HG03045 (cell line): Measurements from ENCODE around the gene ALKAL2.

Experiments used
- ATAC-seq: cut with Tn5 transposase; IDR thresholded peaks from one replicate; pipeline ENCODE4 v1.9.1; 2021; ENCODE audit warnings: mild to moderate bottlenecking, moderate library complexity; ENCODE audit not compliant: unreplicated experiment

The ALKAL2 gene

GRCh38 chr2:274503-274902 lies 13.4 kb downstream of the ALKAL2 start:
- no peak for ATAC-seq

- no peak for ATAC-seq
Observed at GRCh38 chr2:273333-273732, 14.6 kb downstream of the ALKAL2 start.

GRCh38 chr2:271917-272316 lies 16.0 kb downstream of the ALKAL2 start:
- ATAC-seq: no peak

- no peak for ATAC-seq
Observed at GRCh38 chr2:270861-271260, 17.0 kb downstream of the ALKAL2 start.

GRCh38 chr2:269356-270030 lies 18.4 kb downstream of the ALKAL2 start:
- no peak for ATAC-seq

GRCh38 chr2:268323-268722 lies 19.6 kb downstream of the ALKAL2 start:
- no peak for ATAC-seq

- peak; percentile 86 for ATAC-seq
Observed at GRCh38 chr2:264493-265468, 23.1 kb downstream of the ALKAL2 start, which contains the start of gene ACP1. ACP1 (plus strand) TSS chr2:264947; CDS start chr2:264965, 18 bp downstream.

GRCh38 chr2:263774-264492 lies 24.0 kb downstream of the ALKAL2 start, which contains the start of gene SH3YL1:
SH3YL1 (minus strand) TSS chr2:264032; CDS start chr2:263984, 48 bp downstream.
- ATAC-seq: peak; percentile 32

- ATAC-seq: no peak
Observed at GRCh38 chr2:263022-263738, 24.7 kb downstream of the ALKAL2 start.

GRCh38 chr2:262117-262516 lies 25.8 kb downstream of the ALKAL2 start:
- ATAC-seq: no peak

GRCh38 chr2:260507-261161 lies 27.3 kb downstream of the ALKAL2 start:
- ATAC-seq: no peak

GRCh38 chr2:259789-260331 lies 28.0 kb downstream of the ALKAL2 start:
- no peak for ATAC-seq

GRCh38 chr2:258933-259332 lies 29.0 kb downstream of the ALKAL2 start:
- no peak for ATAC-seq

GRCh38 chr2:257842-258241 lies 30.0 kb downstream of the ALKAL2 start:
- ATAC-seq: no peak

- no peak for ATAC-seq
Observed at GRCh38 chr2:257429-257828, 30.5 kb downstream of the ALKAL2 start.

GRCh38 chr2:256094-256493 lies 31.8 kb downstream of the ALKAL2 start:
- ATAC-seq: no peak

- no peak for ATAC-seq
Observed at GRCh38 chr2:255195-255594, 32.7 kb downstream of the ALKAL2 start.

- no peak for ATAC-seq
Observed at GRCh38 chr2:254241-254640, 33.6 kb downstream of the ALKAL2 start.

- no peak for ATAC-seq
Observed at GRCh38 chr2:253202-253638, 34.7 kb downstream of the ALKAL2 start.
